ENCODE data around the gene PCDH15.
"Not testable (repeated sequence)": the region's sequence is repeated elsewhere in the genome, so short reads cannot be mapped to it uniquely, and the experiment has no call there.

Gene PCDH15

DNA sequence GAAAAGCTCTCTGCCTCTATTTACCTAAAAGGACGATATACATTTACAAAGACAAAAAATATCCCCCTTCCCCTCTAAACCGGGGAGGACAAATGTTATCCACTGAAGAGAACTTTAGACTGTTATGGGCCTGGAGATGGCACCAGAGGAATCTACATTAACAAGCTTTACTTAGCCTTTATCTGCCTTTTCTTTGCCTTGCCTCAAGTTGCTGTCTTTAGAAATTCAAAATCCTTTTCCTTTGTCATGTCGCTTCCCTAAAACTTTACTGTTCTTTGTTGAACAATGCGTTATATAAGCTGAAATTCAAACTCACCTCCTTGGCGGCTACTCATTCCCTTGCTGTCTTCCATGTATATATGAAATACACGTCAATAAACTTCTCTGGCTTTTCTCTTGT is 405.0 kb downstream of the PCDH15 start:
- Histone ChIP-seq H3K27ac (no peak overlapping the region), H3K36me3 (no peaks in the 10 kb centered on the region), H3K4me3 (ENCODE audit: low read depth, low read length) (no peak overlapping the region), H3K27me3 (ENCODE audit: insufficient read depth, low read depth, severe bottlenecking) (no peaks in the 10 kb centered on the region), H3K9me3 (ENCODE audit: severe bottlenecking) (no peaks in the 10 kb centered on the region)
- no peak for TF ChIP-seq CTCF (IDR thresholded peaks at IDR 0.05; ENCODE audit: low read depth, low read length)
- no peak for DNase-seq

GRCh38 chr10:54394598-54394997 is 406.4 kb downstream of the PCDH15 start:
- not testable (repeated sequence) for H3K9me3 ChIP-seq (ENCODE audit: severe bottlenecking); H3K4me3 ChIP-seq (ENCODE audit: low read depth, low read length); H3K27ac ChIP-seq; H3K27me3 ChIP-seq (ENCODE audit: insufficient read depth, low read depth, severe bottlenecking); H3K36me3 ChIP-seq; DNase-seq

GRCh38 chr10:54372179-54372578 is 428.9 kb downstream of the PCDH15 start:
- TF ChIP-seq CTCF (IDR thresholded peaks at IDR 0.05; ENCODE audit: low read depth, low read length): no peak

DNA sequence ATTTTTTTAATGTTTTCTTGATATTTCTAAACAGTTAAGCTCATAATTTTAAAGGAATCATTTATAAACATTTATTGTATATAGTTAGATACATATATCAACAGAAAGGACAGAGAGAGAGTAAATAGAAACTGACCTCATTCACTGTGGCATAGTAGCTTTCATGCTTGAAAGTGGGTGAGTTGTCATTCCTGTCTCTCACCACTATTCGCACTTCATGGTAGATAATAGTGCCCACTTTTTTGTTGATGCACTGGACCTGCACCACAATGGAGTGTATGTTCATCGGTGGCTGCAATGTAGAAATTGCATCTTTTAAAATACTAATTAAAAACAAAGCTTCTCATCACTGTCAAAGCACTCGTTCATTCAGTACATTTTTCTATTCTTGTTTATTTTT is 432.0 kb downstream of the PCDH15 start:
- H3K27ac ChIP-seq: no peak overlapping the region
- no peak overlapping the region for H3K4me3 ChIP-seq (ENCODE audit: low read depth, low read length)
- no peaks in the 10 kb centered on the region for H3K9me3 ChIP-seq (ENCODE audit: severe bottlenecking)
- H3K27me3 ChIP-seq (ENCODE audit: insufficient read depth, low read depth, severe bottlenecking): no peaks in the 10 kb centered on the region
- no peaks in the 10 kb centered on the region for H3K36me3 ChIP-seq
- DNase-seq: no peak
- no peak for TF ChIP-seq CTCF (IDR thresholded peaks at IDR 0.05; ENCODE audit: low read depth, low read length)

More at GRCh38 chr10:54372179-54372578, 428.9 kb downstream of the PCDH15 start:
- no peaks in the 10 kb centered on the region for H3K27me3 ChIP-seq (ENCODE audit: insufficient read depth, low read depth, severe bottlenecking)
- no peak overlapping the region for H3K27ac ChIP-seq
- H3K4me3 ChIP-seq (ENCODE audit: low read depth, low read length): no peak overlapping the region
- H3K9me3 ChIP-seq (ENCODE audit: severe bottlenecking): no peaks in the 10 kb centered on the region
- no peak for DNase-seq
- H3K36me3 ChIP-seq: no peaks in the 10 kb centered on the region

DNA sequence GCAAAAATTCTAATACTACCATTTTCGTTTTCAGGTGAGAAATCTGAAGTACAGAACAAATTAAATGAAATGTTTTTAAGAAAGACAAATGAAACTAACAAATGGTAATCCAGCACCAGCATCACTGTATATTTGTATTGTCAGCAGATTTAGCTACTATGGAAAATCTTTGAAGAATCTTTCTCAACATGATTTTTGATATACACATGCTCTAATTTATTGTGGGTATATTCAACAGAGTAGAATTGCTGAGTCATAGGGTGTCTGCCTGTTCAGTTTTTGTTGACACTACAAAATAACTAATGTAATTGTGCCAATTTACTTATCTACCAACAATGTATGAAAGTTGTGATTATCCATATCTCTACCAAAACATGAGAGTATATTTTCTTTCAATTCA is 437.6 kb downstream of the PCDH15 start:
- H3K36me3 ChIP-seq: no peaks in the 10 kb centered on the region
- no peak overlapping the region for H3K27ac ChIP-seq
- no peaks in the 10 kb centered on the region for H3K27me3 ChIP-seq (ENCODE audit: insufficient read depth, low read depth, severe bottlenecking)
- TF ChIP-seq CTCF (IDR thresholded peaks at IDR 0.05; ENCODE audit: low read depth, low read length): no peak
- H3K9me3 ChIP-seq (ENCODE audit: severe bottlenecking): no peaks in the 10 kb centered on the region
- DNase-seq: no peak
- no peak overlapping the region for H3K4me3 ChIP-seq (ENCODE audit: low read depth, low read length)

DNA sequence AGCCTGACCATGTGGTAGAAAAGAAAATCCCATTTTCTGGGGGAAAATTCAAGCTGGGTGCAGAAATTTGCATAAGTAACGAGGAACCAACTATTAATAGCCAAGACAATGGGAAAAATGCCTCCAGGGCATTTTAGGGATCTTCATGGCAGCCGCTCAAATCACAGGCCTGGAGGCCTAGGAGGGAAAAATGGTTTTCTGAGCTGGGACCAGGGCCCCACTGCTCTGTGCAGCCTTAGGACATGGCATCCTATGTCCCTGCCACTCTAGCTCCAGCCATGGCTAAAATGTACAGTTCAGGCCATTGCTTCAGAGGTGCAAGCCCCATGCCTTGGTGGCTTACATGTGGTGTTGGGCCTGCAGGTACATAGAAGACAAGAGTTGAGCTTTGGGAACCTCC is 459.0 kb downstream of the PCDH15 start:
- no peak for DNase-seq
- Histone ChIP-seq H3K9me3 (ENCODE audit: severe bottlenecking) (no peaks in the 10 kb centered on the region), H3K27ac (no peak overlapping the region), H3K36me3 (no peaks in the 10 kb centered on the region), H3K27me3 (ENCODE audit: insufficient read depth, low read depth, severe bottlenecking) (no peaks in the 10 kb centered on the region), H3K4me3 (ENCODE audit: low read depth, low read length) (no peak overlapping the region)
- TF ChIP-seq CTCF (IDR thresholded peaks at IDR 0.05; ENCODE audit: low read depth, low read length): no peak
